Putamen (tissue), 1 donor: ENCODE data around the gene SLC6A11.

ENCODE experiments used
- DNase-seq: peaks from one replicate; pipeline ENCODE4 v3.0.0-alpha.2; 2016; ENCODE audit warnings: low spot score

The SLC6A11 gene

GRCh38 chr3:10954740-10955139, 138.7 kb downstream of the SLC6A11 start:
- no peak for DNase-seq

- no peak for DNase-seq
Measured at GRCh38 chr3:10955711-10956453, 139.9 kb downstream of the SLC6A11 start.

GRCh38 chr3:10956531-10956930, 140.5 kb downstream of the SLC6A11 start:
- DNase-seq: no peak

- no peak for DNase-seq
Measured at GRCh38 chr3:10956986-10957385, 141.0 kb downstream of the SLC6A11 start.

GRCh38 chr3:10957976-10958749, 142.1 kb downstream of the SLC6A11 start:
- no peak for DNase-seq

GRCh38 chr3:10960255-10960654, 144.2 kb downstream of the SLC6A11 start:
- DNase-seq: no peak

- DNase-seq: no peak
Measured at GRCh38 chr3:10961921-10962320, 145.9 kb downstream of the SLC6A11 start.

GRCh38 chr3:10962481-10963036, 146.5 kb downstream of the SLC6A11 start:
- peak; percentile 59 for DNase-seq

GRCh38 chr3:10964537-10965167, 148.6 kb downstream of the SLC6A11 start:
- no peak for DNase-seq

- DNase-seq: peak; percentile 63
Measured at GRCh38 chr3:10968401-10968800, 152.4 kb downstream of the SLC6A11 start.

GRCh38 chr3:10970306-10970960, 154.4 kb downstream of the SLC6A11 start:
- DNase-seq: peak; percentile 45

GRCh38 chr3:10972072-10972782, 156.2 kb downstream of the SLC6A11 start:
- DNase-seq: no peak

- no peak for DNase-seq
Measured at GRCh38 chr3:10973046-10973595, 157.1 kb downstream of the SLC6A11 start.

- DNase-seq: no peak
Measured at GRCh38 chr3:10974131-10974530, 158.1 kb downstream of the SLC6A11 start.

- DNase-seq: peak; percentile 44
Measured at GRCh38 chr3:10974746-10975375, 158.8 kb downstream of the SLC6A11 start.

- no peak for DNase-seq
Measured at GRCh38 chr3:10975695-10976234, 159.7 kb downstream of the SLC6A11 start.

- DNase-seq: no peak
Measured at GRCh38 chr3:10976770-10977169, 160.7 kb downstream of the SLC6A11 start.

- DNase-seq: peak; percentile 70
Measured at GRCh38 chr3:10977892-10978510, 162.0 kb downstream of the SLC6A11 start.

- DNase-seq: no peak
Measured at GRCh38 chr3:10978956-10979355, 162.9 kb downstream of the SLC6A11 start.

GRCh38 chr3:10980312-10980711, 164.3 kb downstream of the SLC6A11 start:
- DNase-seq: no peak
